GM18861 (cell line): Measurements from ENCODE around the gene AQP12B.

ENCODE experiments used
- ATAC-seq: cut with Tn5 transposase; IDR thresholded peaks from one replicate; pipeline ENCODE4 v1.9.1; 2021; ENCODE audit not compliant: unreplicated experiment

AQP12B gene

DNA sequence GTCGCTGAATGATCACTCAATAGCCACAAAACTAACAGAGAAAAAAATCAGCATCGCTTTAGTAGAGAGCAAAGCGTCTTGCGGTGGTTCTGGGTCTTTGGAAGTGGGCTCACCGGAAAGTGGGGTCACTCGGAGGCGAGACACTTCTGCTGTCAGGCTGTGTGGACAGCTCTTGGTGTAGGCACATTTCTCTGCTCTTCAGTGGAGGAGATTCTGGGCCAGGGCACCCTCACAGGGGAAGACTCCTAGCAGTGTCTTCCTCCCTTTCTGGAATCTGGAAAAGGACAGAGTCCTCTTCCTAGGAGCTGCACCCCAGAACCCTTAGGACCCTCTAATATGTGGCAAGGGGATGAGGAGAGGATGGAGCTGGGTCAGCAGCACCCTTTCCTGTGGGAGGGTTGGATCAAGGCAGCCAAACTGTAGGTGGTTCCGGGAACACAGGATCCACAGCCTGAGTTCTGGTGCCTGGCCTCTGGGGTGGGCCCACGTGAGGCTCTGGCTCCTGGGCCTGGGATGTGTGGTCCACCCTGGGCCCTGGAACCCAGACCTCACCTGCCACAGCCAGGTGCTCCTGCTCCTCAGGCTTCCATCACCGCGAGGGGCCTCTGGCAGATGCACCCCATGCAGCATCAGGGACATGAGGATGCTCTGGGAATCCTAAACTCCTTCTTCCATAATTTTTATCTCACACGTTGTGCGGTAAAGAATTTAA is 32.3 kb downstream of the AQP12B start:
- ATAC-seq, result no peak

DNA sequence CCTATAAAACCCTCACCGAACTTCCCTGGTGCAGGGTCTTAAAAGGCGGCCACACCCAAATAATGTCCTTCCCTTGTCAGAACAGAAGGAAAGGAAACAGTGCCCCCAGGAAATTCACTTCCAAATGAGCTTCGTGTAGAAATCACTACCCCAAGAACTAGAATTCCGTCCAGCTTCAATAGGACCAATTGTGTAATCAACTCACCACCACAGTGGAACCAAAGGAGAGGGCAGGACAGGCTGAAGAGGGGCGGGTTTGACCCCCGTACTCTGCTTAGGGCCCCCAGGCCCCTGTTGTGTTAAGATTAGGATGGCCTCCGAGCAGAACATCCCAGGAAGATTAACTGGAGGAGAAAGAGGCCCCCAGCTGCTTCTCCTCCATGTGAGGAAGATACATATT is 33.4 kb downstream of the AQP12B start:
- ATAC-seq, result no peak

DNA sequence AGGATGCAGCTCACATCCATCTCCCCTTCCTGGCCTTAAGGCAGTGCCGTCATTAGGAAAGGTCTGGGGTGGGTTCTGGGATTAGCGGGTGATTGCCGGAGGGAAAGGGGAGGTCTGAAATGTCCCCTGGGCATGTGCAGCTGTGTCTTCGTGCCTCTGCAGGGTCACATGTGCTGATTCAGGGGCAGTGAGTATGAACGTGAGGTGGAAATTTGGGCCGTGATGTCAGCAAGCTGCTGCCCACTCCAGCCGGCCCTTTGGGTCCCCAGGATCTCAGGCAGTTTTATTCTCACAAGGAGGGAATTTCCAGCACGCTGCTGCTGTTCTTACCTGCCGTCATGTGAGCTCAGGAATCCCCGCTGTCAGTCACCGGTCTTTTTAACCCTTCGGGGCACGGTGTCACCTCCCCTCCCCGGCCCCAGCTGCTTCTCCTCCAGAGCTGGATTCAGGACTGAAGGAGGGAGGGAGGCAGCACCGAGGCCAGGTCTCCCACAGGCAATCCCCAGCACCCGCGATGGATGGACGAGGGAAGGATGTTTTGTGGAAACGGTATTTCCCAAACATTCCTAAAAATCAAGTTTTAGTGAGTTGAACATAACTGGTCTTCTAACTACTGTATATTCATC is 33.9 kb downstream of the AQP12B start:
- ATAC-seq, result no peak

DNA sequence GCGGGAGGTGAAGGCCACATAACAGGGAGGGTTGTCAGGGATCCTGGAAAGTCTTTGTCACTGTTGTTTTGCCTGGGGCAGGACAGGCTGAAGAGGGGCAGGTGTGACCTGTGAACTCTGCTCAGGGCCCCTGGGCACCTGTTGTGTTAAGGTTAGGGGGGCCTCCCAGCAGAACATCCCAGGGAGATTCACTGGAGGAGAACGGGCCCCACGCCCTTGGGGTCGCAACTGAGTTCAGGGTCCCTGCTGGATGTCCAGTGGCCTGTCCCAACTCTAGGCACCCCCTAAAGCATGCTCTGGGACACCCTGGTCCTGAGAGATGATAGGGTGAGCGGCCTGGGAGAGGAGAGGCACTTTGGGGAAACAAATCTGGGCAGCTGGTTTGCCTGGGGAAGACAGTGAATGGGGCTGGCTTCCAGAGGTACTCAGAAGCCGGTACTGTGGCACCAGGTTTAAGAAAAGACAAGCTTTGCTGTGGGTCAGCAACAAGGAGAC is 34.5 kb downstream of the AQP12B start:
- no peak for ATAC-seq

DNA sequence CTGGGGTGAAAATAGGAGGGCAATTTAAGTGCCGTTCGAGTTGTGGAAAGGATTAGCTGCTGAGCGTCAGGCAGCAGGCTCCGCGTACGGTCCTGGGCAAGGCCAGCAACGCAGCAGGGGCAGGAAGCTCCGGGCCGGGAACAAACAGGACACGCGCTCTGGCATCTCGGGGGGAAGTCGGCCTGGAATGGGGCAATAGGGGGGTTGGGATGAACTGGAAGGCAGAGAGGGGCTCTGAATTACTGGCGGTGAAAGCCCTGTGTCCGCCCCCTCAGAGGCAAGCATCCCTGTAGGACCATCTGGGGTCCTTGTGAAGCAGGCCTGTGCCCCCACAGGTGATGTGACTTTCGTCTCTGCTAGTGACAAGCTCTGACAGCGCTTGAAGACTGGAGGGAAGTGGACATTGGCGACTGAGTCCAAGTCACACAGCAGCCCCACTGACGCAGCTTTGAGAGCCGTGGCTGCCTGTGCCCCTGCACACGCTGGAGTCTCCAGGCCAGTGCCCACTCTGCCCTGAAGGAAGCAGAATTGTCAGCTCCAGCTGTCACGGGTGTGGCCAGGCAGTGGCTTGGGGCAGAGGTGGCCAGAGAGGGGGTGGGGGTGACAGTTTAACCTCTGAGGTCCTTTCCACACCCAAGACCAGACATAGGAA is 35.1 kb downstream of the AQP12B start:
- no peak for ATAC-seq

DNA sequence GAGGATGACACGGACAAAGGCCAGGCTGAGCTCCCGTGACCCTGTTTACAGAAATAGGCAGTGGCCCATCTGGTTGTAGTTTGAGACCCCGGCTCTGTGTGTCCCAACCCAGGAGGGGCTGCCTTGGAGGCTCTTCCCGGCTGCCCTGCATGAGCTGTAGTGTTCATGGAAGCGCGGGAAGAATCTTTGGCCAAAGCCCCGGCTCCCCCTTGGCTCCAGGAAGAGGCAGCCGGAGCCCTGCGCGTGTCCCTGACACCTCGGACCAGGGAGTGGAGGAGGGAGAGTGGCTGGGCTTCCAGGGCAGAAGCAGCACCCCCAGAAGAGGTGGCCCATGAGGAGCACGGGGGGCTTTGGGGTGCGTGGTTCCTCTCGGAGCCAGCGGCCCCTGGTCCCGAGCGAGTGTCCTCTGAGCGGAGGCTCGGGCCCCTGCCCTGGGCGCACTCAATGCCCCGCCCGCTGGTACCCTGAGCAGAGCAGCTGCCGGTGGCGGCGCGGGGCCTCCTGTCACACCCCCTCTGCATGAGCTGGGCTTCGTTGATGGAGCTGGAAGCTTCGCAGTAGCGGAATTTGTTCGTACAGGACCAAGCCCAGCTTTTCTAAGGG is 35.7 kb downstream of the AQP12B start:
- ATAC-seq, result no peak

DNA sequence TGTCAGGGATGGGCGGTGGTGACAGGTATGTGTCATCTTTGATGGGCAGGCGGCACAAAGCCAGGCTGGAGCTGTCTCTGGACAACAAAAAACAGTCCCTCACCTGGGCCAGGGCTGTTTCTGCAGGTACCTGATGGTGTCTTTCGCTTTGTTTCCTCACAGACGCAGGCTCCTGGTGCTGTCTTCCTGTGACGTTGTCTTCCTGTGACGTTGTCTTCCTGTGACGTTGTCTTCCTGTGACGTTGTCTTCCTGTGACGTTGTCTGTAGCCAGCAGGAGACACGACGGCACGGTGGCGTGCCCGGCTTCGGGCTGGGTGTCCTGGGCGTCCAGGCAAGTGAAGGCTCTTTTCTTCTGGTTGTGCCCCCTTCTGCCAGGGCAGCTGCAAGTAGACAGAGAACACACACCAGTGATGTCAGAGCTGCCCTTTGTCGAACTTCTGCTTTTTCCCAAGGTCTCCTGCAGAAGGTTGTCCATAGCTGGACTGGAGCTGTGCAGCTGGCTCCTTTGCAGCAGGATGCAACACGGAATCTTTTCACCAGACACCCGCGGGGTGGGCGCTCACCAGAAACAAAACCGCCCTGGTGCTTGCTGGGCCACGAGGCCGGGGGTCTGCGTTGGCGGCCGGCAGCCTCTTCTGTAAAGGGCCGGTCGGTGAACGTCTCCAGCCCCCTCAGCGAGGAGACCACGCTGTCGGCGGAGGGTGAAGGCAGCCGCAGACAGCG is 36.3 kb downstream of the AQP12B start:
- ATAC-seq, result no peak

DNA sequence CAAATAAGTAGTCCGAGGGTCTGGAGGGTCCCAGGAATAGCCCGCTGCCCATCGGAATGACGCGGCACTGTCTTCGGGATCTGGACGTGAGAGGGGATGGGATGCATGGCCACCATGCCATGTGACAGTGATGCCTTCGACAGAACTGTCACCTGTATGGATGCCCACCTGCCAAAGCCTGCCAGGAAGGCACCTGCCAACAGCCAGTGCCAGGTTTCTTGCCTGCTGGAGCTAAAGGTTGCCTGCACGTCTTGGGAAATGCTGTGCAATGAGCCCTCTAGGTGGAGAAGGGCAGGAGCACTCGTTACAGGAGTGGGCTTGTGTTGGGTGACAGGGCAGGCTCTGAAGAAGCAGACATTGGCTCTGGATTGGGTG is 36.9 kb downstream of the AQP12B start:
- ATAC-seq, result no peak

DNA sequence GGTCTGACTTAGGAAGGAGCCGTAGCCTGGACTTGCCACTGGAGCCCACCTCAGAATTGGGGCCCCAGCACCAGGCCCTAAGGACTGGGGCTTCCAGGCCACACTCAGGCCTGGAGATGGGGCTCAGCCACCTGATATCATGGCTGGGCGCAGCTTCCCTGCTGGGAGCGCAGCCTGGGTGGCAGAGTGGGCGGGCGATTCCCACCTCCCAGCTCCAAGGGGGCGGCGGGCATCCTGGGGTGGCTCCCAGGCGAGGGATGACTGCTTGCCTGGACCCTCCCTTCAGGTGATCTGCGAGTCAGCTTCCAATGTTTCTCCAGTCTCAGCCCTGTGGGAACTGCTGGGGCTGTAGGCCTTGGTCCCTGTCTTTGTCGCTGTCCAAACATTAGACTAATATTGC is 37.3 kb downstream of the AQP12B start:
- no peak for ATAC-seq

DNA sequence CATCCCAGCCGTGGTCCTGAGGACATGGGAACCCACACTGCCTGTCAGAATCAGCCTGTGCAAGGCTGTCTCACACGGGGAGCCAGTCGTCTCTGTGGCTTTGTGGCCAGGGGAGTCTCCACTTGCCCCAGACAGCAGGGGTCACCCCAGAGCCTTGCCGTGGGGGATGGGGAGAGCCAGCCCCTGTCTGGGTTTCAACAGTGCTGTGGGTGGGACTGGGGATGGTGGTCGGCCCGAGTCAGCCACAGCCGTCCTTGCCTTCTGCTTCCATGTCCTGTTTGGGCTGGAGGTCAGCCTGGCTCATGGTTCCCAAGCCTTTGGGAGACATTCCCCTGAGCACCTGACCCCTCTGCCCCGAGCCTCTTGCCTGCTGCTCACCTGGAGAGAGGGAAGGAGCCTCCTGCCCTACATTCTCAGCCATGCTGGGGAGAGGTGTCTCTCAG is 37.8 kb downstream of the AQP12B start:
- no peak for ATAC-seq

DNA sequence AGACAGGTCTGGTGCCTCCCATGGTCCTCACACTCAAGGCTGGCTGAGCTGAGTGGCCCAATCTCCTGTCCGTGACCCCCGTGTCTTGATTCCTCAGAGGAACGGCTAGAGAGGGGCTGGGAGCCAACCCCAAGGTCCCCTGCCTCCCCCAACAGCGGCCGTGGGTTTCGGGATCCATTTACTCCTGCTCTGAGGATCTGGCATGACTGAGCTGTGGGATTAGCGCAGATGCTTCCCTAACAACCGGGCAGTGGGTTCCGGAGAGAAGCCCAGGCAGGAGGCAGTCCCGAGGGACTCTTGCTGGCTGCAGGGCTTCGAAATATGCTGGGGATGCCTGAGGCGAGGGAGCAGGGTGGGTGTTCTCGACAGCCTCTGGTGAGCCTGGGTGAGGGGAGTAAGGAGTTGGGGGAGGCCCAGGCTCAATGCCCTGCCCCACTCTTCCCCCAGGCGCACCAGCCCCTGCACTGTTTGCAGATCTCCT is 38.5 kb downstream of the AQP12B start:
- ATAC-seq, result no peak

DNA sequence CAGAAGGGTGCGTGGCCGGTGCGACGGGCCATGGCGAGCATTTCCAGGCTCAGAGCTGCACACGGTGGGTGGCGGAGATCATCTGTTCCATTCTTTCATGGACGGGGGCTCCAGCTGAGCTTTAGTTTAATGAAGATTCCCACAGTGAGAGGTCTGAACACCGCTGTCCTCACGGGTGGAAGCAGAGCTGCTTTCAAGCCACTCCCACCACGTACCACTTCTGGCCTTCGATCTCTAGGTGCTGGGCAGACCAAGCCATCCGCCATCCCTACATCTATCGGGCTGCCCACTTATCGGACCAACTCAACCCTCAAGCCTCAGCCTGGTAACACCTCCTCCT is 38.9 kb downstream of the AQP12B start:
- ATAC-seq, result no peak

DNA sequence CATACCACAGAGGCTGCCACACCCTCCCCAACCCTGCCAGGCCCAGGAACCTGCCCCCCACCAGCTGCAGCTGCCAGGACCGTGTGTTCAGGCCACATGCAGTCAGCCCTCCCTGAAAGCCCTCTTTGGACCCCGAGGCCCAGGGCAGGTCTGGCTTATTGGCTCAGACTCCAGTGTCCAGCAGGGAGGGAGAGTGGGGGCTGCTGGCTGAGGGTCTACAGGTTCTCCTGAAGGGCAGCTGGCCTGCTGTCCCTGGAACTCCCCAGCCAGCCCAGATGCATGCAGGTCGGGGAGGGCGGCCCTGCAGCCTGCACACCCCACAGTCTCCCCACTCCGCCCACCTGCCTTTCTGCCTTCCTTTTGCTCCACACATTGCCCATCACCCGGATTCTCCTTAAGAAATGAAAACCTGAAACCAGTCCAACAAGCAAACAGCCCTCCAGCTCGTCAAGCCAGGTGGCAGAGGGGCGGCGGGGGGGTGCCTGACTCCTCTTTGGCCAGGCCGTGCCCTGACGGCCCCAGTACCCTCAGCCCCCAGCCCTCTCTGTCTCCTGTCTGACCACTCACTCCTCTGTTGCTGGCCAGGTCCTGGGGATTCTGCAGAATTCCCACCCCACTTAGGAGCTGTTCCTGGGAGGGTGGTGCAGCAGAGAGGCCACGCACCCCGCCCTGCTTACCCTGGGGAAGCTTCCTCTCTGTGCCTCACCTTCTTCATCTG is 39.4 kb downstream of the AQP12B start:
- ATAC-seq, result no peak

DNA sequence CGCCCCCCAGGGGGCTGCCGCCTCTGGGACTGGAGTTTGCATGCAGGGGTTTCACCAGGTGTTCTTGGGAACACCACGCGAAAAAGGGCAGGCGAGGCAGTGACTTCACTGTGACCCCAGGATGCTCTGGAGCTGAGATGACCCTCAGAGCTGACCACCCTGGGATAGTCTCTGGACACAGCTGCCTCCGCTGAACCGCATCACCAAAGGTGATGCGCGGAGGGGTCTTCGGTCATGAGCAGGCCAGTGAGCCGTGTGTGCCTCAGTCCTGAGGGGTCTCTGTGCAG is 39.9 kb downstream of the AQP12B start:
- no peak for ATAC-seq

DNA sequence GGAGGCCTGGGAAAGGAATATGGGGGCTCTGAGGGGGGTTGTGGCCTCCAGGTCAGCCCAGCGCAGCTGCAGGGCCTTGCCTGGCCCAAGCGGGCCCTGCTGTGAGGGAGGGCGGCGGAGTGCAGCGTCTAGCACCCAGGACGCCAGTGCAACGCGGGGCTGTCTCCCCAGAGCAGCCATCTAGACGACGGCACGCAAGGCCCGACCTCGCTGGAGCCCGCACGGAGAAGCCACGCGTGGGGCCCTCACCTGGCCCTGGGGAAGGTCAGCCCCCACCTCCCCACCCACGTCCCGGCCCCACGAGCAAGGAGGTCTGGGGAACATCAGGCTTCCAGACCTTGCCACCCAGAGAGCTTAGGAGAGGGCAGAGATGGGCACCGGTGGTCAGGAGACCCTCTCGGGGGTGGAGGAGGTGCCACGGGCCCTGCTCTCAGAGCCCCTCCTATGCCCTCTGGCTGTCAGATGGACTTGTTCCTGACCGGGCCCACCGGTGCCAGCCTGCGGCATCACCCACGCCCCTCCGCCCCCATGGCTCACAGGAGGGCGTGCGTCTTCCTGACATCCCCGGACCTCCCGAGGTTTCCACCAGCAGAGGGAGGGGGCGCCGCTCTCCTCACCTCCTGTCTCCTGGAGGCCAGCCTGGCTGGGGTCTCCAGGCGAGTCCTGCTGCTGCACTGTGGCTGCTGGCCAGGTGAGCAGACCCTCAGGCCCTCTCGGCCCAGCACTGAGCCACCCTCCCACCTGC is 40.5 kb downstream of the AQP12B start:
- ATAC-seq, result no peak

DNA sequence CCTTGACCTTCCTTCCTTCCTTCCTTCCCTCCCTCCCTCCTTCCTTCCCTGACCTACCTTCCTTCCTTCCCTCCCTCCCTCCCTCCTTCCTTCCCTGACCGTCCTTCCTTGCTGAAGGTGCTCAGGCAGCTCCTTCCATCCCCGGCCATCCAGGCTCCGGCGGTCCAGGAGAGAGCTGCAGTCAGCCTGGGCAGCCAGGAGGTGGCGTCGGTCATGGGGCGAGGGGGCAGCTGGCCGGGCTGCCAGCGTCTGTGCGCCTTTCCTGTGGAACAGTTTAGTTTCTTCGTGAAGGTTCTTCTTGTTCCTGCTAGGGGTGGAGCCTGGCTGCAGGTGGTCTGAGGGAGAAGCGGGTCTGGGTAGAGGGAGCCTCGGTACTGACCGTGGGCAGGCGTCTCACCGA is 41.7 kb downstream of the AQP12B start:
- ATAC-seq, result no peak

DNA sequence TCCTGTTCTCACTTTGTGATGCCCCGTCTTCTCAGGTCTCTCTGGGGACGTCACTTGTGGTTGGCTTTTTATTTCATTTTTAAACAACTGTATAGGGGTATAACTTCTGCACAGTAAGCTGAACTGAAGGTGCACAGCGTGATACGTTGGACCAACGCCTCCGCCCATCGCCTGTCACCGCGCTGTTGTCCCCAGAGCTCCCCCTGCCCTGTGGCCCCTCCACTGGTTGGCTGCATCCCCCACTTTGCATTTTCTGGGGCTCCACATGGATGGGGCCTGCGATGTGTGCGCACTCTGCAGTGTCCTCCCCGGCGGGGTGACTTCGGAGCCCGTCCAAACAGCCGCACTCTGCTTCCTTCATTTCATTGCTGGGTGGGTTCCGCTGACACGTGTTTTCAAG is 43.1 kb downstream of the AQP12B start:
- no peak for ATAC-seq

DNA sequence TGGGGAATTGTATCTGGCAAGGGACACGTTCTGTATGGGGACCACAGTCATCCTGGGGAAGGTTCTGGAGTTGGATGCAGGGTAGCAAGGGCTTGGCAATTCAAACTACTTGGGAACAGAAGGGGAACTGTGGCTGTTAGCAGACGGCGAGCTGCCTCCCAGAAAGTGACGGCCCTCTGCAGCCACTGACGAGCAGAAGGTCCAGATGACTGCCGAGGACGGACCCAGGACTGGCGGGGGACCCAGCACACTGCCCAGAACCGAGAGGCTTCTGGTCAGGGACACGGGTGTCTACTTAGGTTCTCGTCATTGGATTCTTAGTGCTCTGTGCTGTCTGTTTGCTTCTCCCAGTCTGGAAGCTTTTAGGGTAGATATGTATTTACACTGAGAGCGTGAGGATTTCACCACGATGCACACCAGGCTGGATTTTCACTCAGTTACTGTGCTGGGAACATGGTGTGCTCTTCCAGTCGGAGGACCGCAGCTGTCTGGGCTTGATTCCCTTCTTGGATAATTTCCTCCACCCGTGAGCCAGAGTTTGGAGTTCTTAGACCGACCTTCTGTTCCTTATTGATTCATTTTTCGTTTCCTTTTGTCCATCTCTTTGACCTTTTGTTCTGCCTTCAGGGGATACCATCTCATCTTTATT is 44.0 kb downstream of the AQP12B start:
- ATAC-seq, result no peak

DNA sequence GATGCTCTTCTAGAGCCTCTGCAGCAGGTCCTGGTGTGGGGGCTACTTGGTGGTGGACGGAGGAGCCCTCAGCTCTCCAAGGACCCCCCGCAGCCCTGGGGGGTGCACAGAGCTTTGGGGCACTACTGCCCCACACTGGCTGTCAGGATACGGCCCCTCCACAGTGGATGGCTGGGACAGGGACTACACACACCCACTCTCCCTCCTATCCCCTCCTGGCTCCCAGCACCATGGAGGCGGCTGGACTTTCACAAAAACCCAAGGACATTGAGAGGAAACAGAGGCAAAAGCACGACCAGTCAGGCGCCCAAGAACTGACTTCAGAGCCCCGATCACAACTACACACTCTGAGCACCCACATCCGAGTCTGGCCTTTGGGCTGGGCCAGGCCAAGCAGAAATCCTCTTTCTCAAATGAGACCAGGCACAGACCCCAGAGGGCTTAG is 44.8 kb downstream of the AQP12B start:
- ATAC-seq, result no peak
